GM13976 (cell line): ENCODE data around the gene CNTF.

ENCODE experiments used
- DNase-seq: peaks from one replicate; pipeline ENCODE4 v3.0.0; 2012; ENCODE audit warnings: low spot score
- in situ Hi-C: fragments of 300-500 bp; cut with MboI; formaldehyde crosslinking; loops from one replicate; pipeline ENCODE4 v1.12.0; 2022; ENCODE audit warnings: low sequenced_read_pairs, mixed read lengths, inconsistent platforms; ENCODE audit not compliant: unreplicated experiment
- TF ChIP-seq, protein P1 (sequence below): IDR thresholded peaks from 2 replicates; pipeline ENCODE4 v1.5.1; 2012; ENCODE audit warnings: borderline replicate concordance, mild to moderate bottlenecking; ENCODE audit not compliant: insufficient read depth; ENCODE audit errors: extremely low read depth, missing control alignments, control extremely low read depth

The CNTF gene

DNA sequence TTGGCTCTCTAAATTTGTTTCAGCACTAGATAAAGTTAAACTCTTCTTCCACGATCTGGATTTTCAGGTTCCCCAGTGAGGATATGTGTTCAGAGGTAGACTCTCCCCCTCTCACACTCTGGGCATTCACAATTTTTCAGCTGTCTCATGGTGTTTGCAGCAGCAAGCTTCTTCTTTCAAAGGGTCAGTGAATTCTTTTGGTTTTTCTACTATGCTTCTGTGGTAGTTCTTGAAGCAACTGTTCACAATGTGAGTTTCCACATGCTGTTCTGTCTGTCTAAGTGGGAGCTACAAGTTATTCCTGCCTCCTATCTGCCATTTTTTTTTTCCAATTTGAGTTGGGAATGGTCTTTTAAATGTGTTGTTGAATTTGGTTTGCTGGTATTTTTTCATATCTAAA, 25.4 kb downstream of the CNTF start:
- DNase-seq: no peak
- in situ Hi-C loops: no loop called here
- TF ChIP-seq, protein P1, sequence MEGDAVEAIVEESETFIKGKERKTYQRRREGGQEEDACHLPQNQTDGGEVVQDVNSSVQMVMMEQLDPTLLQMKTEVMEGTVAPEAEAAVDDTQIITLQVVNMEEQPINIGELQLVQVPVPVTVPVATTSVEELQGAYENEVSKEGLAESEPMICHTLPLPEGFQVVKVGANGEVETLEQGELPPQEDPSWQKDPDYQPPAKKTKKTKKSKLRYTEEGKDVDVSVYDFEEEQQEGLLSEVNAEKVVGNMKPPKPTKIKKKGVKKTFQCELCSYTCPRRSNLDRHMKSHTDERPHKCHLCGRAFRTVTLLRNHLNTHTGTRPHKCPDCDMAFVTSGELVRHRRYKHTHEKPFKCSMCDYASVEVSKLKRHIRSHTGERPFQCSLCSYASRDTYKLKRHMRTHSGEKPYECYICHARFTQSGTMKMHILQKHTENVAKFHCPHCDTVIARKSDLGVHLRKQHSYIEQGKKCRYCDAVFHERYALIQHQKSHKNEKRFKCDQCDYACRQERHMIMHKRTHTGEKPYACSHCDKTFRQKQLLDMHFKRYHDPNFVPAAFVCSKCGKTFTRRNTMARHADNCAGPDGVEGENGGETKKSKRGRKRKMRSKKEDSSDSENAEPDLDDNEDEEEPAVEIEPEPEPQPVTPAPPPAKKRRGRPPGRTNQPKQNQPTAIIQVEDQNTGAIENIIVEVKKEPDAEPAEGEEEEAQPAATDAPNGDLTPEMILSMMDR: no peak

DNA sequence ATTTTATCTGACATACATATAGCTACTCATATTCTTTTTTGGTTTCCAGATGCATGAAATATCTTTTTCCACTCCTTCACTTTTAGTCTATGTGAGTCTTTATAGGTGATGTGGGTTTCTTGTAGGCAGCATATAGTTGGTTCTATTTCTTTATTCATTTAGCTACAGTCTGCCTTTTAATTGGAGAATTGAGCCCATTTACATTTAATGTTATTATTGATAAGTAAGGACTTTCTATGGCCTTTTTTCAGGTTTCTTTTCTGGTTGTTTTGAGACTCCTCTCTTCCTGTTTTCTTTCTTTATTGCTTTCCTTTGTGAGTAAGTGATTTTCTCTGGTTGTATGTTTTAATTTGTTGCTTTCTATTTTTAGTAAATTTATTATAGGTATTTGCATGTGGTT, 27.2 kb downstream of the CNTF start:
- in situ Hi-C loops: loop anchor here (10.0 to 25.0 kb wide), 2 partner anchors 135 to 413 kb away; no protein-coding TSS in a partner anchor
- DNase-seq: no peak
- TF ChIP-seq, protein P1: no peak

DNA sequence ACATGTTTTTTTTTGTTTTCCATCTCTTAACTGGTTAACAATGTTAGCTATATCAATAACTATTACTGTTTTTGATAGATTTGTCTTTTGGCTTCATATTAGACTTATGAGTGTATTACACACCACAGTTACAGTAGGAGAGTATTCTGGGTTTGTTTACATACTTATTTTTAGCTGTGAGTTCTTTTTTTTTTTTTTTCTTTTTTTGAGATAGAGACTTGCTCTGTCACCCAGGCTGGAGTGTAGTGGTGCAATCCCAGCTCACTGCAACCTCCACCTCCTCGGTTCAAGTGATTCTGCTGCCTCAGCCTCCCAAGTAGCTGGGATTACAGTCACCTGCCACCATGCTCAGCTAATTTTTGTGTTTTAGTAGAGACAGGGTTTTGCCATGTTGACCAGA, 28.0 kb downstream of the CNTF start:
- TF ChIP-seq, protein P1: no peak
- DNase-seq: no peak
- in situ Hi-C loops: loop anchor here (10.0 to 25.0 kb wide), 2 partner anchors 134 to 412 kb away; no protein-coding TSS in a partner anchor

DNA sequence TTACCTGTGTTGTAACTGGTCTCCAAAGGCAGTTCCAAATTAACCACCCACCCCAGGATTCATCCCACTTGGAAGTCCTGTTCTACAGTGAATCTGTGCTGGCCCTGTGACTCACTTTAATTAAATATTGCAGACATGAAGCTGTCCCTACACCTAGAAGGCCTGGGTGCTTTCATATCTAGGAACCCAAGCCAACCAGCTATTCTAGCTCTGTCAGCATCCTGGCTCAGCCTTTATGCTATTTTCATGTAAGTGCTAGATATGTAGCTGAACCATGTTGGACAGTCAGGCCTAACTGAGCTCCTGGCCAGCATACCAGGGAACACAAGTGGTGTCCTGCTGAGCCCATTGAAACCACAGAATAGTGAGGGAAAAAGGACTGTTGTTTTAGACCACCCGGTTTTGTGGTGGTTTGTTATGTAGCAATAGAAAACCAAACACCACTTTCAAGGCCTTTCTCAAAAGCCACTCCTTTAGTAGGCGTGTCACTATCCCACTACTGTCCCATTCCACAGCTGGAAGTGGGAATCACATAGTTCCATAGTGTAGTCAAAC, 30.3 kb downstream of the CNTF start:
- in situ Hi-C loops: loop anchor here (10.0 to 25.0 kb wide), 2 partner anchors 132 to 409 kb away; no protein-coding TSS in a partner anchor
- TF ChIP-seq, protein P1: no peak

DNA sequence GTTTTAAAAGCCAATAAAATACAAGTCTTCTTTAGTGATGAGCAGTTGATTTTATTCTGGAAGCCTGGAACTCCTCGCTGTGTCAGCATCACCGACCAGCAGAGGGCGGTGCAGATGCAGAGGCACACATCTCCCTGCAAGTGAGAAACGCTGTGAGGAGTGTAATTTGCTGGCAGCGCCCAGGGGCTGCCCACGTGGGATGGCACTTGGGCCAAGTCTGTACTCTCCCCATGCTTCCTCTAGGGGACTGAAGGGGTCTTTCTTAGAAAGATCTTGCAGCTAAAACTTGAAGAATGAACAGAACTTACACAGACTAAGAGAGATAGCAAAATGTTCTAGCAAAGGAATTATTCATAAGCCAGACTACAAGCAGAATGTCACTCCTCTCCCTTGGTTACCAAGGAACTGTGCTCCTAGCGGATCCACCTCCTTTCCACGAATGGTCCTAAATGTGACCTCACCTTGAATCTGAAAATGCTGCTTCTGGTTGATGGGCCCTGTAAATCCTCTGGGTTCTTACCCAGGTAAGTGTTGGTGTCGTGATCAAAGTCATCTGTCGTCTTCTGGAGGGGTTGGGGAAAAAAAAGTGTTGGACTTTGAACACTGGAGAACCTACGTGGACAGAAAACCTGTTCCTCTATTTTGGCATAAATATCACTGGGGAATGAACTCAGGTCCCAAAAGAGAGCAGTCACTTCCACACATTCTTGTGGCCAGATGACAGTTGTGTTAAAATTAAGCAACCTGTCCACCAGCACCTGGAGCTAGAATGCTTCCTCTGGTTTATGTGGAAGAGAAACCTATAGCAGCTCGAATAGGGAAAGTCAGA, 31.8 kb downstream of the CNTF start:
- peak; percentile 57 for DNase-seq
- TF ChIP-seq, protein P1: peak; percentile 95
- in situ Hi-C loops: loop anchor here (10.0 to 25.0 kb wide), 2 partner anchors 131 to 408 kb away; no protein-coding TSS in a partner anchor

More for the DNA sequence above, 30.3 kb downstream of the CNTF start:
- DNase-seq: no peak

DNA sequence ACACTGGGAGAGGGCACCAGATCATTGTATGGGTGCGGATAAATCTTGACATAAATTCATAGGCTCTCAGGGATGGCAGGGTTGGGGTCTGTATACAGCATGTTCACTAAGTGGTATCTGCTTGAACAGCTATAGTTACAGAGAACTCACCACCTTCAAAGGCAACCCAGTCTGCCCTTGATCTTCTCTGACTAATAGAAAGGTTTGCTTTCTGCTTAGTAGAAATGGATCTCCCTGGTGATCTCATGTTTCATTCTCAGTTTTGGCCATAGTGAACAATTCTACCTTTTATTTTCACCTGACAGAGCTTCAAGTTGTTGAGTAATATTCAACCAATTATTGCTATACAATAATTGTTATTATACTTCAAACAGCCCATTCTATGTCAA, 32.4 kb downstream of the CNTF start:
- in situ Hi-C loops: loop anchor here (10.0 to 25.0 kb wide), 2 partner anchors 130 to 407 kb away; no protein-coding TSS in a partner anchor
- peak; percentile 25 for DNase-seq
- TF ChIP-seq, protein P1: no peak
